Measurements from ENCODE around the gene ING4.

The ING4 gene

GRCh38 chr12:6639151-6639801, 23.6 kb downstream of the ING4 start:
- no peak for DNase-seq (ENCODE audit: extremely low read depth, low read depth)
- TF ChIP-seq CTCF (IDR thresholded peaks at IDR 0.05; ENCODE audit: low read depth, low read length, missing control alignments): no peak
- H3K4me3 ChIP-seq (replicated peaks; ENCODE audit: low read depth, low read length): no peak overlapping the region

- H3K4me3 ChIP-seq (replicated peaks; ENCODE audit: low read depth, low read length): no peak overlapping the region
- DNase-seq (ENCODE audit: extremely low read depth, low read depth): no peak
- no peak for TF ChIP-seq CTCF (IDR thresholded peaks at IDR 0.05; ENCODE audit: low read depth, low read length, missing control alignments)
Observed at GRCh38 chr12:6638305-6638704, 24.6 kb downstream of the ING4 start.

- DNase-seq (ENCODE audit: extremely low read depth, low read depth): no peak
- H3K4me3 ChIP-seq (replicated peaks; ENCODE audit: low read depth, low read length): no peak within 1 kb of the TSS
- no peak for TF ChIP-seq CTCF (IDR thresholded peaks at IDR 0.05; ENCODE audit: low read depth, low read length, missing control alignments)
Observed at GRCh38 chr12:6635856-6636531, 26.9 kb downstream of the ING4 start, which contains the start of gene LPAR5. LPAR5 (minus strand) TSS chr12:6635959; CDS start chr12:6621248, 14,711 bp downstream.

GRCh38 chr12:6635375-6635855, 27.5 kb downstream of the ING4 start:
- no peak for TF ChIP-seq CTCF (IDR thresholded peaks at IDR 0.05; ENCODE audit: low read depth, low read length, missing control alignments)
- no peak overlapping the region for H3K4me3 ChIP-seq (replicated peaks; ENCODE audit: low read depth, low read length)
- no peak for DNase-seq (ENCODE audit: extremely low read depth, low read depth)

GRCh38 chr12:6632026-6632983, 30.6 kb downstream of the ING4 start:
- H3K4me3 ChIP-seq (replicated peaks; ENCODE audit: low read depth, low read length): no peak overlapping the region
- no peak for DNase-seq (ENCODE audit: extremely low read depth, low read depth)
- no peak for TF ChIP-seq CTCF (IDR thresholded peaks at IDR 0.05; ENCODE audit: low read depth, low read length, missing control alignments)

- no peak for DNase-seq (ENCODE audit: extremely low read depth, low read depth)
- no peak for TF ChIP-seq CTCF (IDR thresholded peaks at IDR 0.05; ENCODE audit: low read depth, low read length, missing control alignments)
- no peak overlapping the region for H3K4me3 ChIP-seq (replicated peaks; ENCODE audit: low read depth, low read length)
Observed at GRCh38 chr12:6631549-6631961, 31.4 kb downstream of the ING4 start.
